ENCODE measurements around the gene USP13.

The USP13 gene

DNA sequence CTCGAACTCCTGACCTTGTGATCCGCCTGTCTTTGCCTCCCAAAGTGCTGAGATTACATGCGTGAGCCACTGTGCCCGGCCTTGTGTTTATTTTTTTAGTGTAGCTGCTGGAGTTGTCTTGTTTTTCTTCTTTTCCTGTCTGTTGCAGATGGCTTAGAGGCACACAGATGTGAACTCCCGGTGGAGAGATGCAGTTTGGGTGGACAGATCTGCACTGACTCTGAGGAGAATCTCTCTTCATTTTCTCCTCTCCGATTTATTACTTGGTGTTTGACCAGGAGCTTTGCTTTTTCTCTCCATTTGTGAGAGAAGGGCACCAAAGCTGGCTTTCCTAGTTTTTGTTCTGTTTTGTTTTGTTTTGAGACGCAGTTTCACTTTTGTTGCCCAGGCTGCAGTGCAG lies 62.7 kb downstream of the USP13 start:
- no peak for TF ChIP-seq ZFX (IDR thresholded peaks at IDR 0.05)
- TF ChIP-seq, protein P1, sequence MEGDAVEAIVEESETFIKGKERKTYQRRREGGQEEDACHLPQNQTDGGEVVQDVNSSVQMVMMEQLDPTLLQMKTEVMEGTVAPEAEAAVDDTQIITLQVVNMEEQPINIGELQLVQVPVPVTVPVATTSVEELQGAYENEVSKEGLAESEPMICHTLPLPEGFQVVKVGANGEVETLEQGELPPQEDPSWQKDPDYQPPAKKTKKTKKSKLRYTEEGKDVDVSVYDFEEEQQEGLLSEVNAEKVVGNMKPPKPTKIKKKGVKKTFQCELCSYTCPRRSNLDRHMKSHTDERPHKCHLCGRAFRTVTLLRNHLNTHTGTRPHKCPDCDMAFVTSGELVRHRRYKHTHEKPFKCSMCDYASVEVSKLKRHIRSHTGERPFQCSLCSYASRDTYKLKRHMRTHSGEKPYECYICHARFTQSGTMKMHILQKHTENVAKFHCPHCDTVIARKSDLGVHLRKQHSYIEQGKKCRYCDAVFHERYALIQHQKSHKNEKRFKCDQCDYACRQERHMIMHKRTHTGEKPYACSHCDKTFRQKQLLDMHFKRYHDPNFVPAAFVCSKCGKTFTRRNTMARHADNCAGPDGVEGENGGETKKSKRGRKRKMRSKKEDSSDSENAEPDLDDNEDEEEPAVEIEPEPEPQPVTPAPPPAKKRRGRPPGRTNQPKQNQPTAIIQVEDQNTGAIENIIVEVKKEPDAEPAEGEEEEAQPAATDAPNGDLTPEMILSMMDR (conservative IDR thresholded peaks at IDR 0.05), result no peak
- no peak overlapping the region for H3K27ac ChIP-seq

DNA sequence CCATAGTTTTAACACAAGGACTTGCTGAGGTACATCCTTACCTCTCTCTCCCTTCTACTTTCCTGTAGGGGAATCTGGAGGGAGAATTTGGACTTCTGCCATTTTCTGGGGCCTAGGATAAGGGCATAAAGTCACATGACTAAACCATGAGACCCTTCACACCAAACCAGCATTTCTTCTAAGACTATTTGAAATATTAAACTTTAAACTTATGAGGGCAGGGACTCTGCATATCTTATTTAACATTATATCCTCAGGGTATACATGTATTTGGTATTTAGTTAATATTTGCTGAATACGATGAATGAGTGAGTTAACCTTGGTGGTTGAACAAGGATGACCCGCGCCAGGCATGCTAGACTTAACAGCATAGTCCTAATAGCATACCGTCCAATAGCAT lies 63.4 kb downstream of the USP13 start:
- no peak overlapping the region for H3K27ac ChIP-seq
- TF ChIP-seq ZFX (IDR thresholded peaks at IDR 0.05), result no peak
- TF ChIP-seq, protein P1 (conservative IDR thresholded peaks at IDR 0.05), result no peak

DNA sequence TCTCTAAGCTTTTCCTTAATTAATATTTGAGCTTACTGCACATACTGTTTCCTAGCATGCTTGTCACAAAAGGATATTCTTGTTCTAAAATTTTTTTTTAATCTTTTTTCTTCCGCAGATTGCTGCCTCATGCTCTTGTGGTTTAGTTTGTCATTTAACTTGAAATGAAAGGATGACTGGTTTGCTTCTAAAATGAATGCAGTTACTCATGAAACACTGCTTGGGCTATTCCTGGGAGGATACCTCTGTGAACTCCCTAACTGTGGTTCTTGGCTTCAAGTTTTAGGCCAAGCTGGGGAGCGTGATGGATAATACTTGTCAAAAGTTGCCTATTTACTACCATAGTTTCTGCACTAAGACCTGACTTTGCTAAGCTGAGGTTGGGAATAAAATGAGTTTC lies 64.0 kb downstream of the USP13 start:
- no peak overlapping the region for H3K27ac ChIP-seq
- TF ChIP-seq ZFX (IDR thresholded peaks at IDR 0.05), result no peak
- TF ChIP-seq, protein P1 (conservative IDR thresholded peaks at IDR 0.05), result no peak

DNA sequence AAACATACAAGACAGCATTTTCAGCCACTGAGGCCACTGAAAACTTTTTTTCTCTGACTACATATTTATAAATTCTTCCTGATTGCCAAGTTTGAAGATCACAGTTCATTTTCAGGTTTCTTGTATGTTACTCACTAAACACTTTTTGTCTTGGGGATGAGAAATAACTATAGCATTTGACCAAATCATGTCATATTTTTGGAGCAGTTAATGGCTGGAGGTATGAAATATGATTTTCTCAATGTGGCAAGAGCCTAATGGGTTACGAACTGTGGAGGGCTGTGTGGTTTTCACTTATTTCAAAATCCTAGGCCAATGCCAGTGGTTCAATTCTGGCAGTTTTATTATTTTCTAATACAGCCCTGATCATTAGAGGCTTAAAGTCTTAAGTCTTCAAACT lies 64.4 kb downstream of the USP13 start:
- no peak overlapping the region for H3K27ac ChIP-seq
- no peak for TF ChIP-seq ZFX (IDR thresholded peaks at IDR 0.05)
- TF ChIP-seq, protein P1 (conservative IDR thresholded peaks at IDR 0.05), result no peak

DNA sequence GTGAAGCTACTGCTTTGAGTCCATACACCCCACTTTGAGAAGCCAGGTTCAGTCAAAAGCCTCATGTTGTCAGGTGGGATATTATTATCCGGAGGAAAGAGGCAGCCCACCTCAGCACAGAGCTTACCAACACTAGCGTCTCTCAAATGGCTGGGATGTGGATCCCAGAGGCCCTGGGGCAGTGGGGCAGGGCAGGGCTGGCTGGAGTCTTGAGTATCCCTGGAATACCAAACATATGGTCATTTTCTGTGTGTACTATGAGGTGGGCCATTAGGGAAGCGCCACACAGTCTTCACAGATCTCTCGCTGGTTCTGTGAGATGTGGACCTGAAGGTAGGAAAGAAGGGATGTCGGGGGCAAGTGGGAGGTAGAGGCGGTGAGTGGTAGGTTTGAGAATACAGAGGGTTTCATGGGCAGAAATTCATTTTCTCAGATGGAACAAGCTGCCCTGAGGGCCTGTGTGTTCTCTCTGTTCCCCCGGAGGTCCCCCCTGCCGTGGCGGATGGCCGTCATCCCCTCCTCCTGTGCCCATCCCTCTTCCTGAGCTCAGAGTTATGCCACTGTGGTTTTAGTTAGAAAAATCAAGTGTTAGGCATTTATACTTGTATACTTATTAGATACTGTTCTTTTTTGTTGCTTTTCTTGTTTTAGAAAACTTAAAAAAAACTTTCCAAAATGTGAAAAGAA lies 66.4 kb downstream of the USP13 start:
- TF ChIP-seq, protein P1 (conservative IDR thresholded peaks at IDR 0.05), result no peak
- TF ChIP-seq ZFX (IDR thresholded peaks at IDR 0.05), result no peak
- no peak overlapping the region for H3K27ac ChIP-seq

DNA sequence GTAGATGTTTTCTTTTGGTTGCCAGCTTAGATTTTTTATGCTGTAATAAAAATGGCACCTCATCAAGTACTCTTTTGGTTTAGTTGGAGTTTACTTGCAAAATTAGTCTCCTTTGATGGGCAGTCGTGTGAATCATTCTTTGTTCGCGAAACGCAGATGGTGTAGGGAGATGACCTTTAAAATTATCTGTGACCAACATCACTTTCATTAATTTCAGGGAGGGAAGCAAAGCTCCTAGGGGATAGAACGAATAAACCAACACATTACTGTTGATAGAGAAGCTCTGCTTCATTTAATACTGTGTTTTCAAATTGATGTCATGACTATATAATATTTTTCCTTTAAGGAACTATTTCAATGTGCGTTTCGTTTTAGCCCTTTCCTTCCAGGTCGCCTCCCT lies 67.4 kb downstream of the USP13 start:
- H3K27ac ChIP-seq, result no peak overlapping the region
- TF ChIP-seq, protein P1 (conservative IDR thresholded peaks at IDR 0.05), result no peak
- TF ChIP-seq ZFX (IDR thresholded peaks at IDR 0.05), result no peak

DNA sequence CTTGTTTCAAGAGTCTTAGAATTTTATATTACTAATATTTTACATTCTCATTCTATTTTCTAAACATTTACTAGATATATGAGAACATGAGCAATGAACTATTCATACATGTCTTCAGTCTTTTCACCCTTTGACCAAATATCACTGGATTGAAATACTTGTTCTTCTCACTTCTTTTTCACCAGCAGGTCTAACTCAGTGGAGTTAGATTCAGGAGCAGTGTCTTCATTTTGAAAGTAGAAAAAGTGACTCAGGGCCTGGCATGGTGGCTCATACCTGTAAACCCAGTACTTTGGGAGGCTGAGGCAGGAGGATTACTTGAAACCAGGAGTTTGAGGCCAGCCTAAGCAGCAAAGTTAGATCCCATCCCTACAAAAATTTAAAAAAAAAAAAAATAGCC lies 70.8 kb downstream of the USP13 start:
- TF ChIP-seq ZFX (IDR thresholded peaks at IDR 0.05), result no peak
- TF ChIP-seq, protein P1 (conservative IDR thresholded peaks at IDR 0.05), result no peak

More for the DNA sequence above, 70.8 kb downstream of the USP13 start:
- H3K27ac ChIP-seq, result no peak overlapping the region
